ENCODE results near the gene SGCD. TPM values are rescaled to one million over a fixed set of nuclear protein-coding genes. Genes with fewer than 3 reads are reported as not detected.
A peak's percentile ranks its signal among the peaks of the same experiment; 100 is the strongest.

SGCD gene
- 1 to 10 TPM; 5.1 to 5.7 (median 5.6) TPM for polyA plus RNA-seq (ENCODE audit: insufficient read length in 3 of 3)

- peak in 2 of 3 donors; percentile 9 to 33 for DNase-seq (ENCODE audit: low read depth in 3 of 3, low spot score in 2 of 3)
These were observed at the start of gene SGCD for GRCh38 chr5:156326718-156327259. SGCD (plus strand) TSS chr5:156327164.

GRCh38 chr5:156277290-156277689, 49.7 kb upstream of the SGCD start:
- no peak for DNase-seq (ENCODE audit: low read depth in 3 of 3, low spot score in 2 of 3)

DNA sequence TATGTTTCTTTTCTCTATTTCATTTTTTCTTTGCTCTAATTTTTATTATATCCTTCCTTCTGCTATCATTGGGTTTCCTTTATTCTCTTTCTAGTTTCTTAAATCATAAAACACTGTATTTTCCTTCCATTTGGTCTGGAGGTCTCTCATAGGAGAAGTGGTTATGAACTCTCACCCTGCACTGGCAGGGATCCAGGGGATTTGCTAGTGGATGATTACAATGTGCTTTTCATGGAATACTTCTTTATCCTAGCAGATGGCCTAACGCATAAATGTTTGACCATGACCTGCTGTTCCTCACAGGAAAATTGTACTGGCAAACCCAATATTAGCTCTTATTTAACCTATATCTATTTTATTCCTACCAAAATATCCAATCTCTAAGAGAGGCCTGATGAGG, 31.5 kb upstream of the SGCD start:
- no peak for DNase-seq (ENCODE audit: low read depth in 3 of 3, low spot score in 2 of 3)

- no peak for DNase-seq (ENCODE audit: low read depth in 3 of 3, low spot score in 2 of 3)
These were observed 16.8 kb upstream of the SGCD start for GRCh38 chr5:156310115-156310514.

DNA sequence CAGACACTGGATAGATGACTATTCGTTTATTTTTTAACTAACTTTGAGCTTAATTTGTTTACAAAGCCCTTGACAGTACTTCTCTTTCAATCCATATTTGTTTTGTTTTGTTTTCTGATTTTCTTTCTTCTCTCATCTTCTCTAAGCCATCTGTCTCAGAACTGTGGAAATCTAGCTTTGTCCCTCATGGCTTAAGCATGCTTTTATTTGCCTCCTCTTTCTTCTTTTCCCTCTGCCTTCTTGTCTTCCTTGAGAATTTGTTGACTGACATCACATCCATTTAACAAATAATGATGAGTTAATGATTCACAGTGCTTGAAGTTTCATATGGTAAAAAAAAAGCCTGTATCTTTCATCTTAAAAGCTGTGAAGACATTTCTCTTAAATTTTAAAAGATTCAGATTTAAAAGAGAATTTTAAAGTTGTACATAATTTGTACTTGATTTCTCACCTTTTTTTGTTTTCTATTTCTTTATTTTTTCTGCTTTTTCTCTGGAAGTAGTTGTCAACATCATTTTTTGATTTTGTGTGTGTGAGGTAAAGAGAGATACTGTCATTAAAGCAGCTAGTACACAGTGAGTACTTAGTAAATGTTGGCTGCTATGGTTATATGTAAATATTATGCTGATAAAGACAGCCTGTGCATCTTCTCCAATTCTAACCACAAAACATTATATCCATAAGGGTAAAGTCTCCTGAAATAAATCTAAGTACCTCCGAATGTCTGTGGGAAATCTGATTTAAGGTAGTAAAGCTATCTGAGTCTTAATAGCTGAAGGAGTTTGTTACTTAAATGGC, 13.9 kb upstream of the SGCD start:
- no peak for DNase-seq (ENCODE audit: low read depth in 3 of 3, low spot score in 2 of 3)

DNA sequence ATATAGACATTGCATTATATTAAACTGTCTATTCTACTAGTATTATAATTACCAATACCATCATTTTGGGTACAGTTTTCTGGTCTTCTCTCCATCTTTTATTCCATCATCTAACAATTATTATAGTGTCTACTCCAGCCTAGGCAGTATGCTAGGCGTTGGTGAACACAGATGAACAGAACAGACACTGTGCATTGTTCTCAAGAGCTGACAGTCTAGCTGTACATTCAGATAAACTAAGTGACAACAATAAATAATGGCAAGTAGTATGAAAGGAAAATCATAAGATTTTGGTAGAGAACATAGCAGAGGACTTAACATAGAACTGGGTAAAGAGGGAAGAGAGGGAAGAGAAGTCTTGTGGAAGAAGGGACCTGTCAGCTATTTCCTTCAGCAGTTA, 12.5 kb upstream of the SGCD start:
- no peak for DNase-seq (ENCODE audit: low read depth in 3 of 3, low spot score in 2 of 3)

DNA sequence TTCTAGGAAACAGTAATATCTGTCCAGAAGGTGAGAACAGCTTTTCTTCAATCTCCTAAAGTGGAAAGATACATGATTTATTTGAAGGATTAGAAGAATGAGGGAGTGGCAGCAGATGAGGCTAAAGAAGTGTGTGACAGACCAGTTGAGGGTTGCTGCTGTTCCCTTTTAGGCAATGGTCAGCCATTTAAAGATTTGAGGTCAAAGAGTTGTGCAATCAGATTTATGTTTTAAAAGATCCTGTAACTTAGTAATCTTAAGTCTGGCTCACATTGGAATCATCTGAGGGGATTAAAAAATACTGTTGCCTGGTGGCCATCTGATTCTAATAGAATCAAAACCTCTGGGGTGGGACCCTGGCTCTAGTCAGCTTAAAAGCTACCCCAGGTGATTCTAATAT, 4.3 kb upstream of the SGCD start:
- no peak for DNase-seq (ENCODE audit: low read depth in 3 of 3, low spot score in 2 of 3)

DNA sequence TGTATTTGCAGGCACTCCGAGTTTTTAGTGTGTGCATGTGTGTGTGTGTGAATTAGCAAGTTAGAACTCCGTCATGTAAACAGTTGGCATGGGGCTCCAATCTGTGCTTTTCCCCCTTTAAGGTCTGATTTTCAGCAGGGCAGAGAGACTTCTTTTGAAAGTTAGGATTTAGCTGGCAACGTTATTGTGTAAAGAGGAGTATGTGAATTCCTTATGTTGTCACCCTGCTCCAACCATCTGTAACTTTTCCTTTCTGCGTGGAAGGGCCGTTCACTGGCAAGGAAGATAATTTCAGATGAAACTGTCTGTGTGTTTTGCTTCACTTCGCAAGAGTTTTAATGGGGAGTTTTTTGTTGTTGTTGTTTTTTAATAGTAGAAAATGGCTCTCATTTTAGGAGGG, 332 bp downstream of the SGCD start:
- DNase-seq (ENCODE audit: low read depth in 3 of 3, low spot score in 2 of 3) = peak in 2 of 3 donors; percentile 9 to 25

DNA sequence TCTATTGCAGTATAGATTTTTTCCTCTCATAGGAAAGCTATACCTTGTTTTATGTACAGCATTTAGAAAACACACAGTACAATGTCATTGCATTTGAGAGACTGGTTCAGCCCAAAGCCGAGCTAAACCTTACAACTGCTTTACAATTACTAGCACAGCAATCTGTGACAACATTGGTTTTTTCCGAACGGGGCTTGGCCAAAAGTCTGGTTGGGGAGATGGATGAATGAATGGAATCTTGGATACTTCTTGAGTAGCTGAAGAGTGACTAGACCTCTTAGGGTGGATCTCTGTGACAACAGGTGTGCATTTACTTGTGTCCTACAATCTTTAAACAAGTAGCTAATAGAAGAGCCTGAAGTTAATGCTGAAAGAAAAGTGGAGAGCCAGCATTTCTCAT, 1.2 kb downstream of the SGCD start:
- no peak for DNase-seq (ENCODE audit: low read depth in 3 of 3, low spot score in 2 of 3)

DNA sequence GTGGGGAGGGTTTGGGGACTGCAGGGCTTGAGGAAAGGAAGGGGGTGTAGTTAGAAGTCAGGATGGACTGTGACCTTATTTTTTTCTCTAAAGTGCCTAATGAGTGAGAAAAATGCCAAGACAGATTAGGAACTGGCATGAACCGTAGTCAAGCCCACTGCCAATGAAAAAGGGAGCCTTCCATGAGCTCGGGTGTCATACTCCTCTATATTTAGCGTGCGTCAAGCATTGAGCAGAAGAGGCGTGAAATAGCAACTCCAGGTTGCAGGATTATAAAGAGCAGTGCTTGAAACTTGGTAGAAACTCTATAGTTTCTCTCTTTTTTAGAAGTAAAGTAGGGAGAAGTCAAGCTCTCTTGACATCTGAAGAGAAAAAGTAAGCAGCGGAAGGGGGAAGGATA, 1.8 kb downstream of the SGCD start:
- DNase-seq (ENCODE audit: low read depth in 3 of 3, low spot score in 2 of 3) = no peak

DNA sequence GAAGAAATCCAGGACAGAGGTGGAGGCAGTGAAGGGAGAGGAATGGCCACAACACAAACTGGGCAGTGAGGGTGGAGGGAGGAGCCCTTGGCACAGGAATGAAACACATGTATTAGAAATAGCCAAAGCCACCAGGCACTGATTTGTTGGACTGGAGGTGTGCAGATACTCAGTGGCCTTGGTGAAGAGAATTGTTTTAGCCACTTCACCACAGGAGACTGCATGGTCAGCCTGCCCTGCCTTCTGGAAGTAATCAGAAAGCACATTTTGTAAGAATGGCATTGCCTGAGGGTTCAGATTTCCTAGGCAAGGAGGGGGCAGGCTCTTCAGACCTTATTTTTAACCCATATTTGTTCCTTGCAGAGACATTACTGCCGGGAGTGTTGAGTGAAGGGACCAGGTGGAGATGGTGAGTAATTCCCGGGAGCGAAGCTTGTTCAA, 2.2 kb downstream of the SGCD start:
- no peak for DNase-seq (ENCODE audit: low read depth in 3 of 3, low spot score in 2 of 3)

- no peak for DNase-seq (ENCODE audit: low read depth in 3 of 3, low spot score in 2 of 3)
These were observed 3.3 kb downstream of the SGCD start for GRCh38 chr5:156330141-156330870.

DNA sequence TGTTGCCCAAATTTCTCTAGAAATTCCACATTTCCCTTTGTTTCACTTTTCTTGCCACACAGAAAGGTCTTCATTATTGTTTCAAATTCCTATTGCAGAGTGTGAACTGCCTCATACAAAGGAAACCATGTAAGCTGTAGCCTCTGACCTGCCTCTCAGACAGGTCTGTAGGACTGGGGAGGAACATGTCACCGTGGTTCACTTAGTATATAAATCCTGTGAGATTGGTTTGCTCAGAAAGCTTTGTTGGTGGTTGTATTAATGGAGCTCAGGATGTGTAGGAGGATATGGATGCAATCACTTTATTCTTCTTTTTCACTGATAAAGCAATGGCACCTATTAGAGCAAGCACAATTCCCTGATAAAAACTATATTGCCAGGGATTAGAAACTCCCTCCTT, 4.2 kb downstream of the SGCD start:
- no peak for DNase-seq (ENCODE audit: low read depth in 3 of 3, low spot score in 2 of 3)

DNA sequence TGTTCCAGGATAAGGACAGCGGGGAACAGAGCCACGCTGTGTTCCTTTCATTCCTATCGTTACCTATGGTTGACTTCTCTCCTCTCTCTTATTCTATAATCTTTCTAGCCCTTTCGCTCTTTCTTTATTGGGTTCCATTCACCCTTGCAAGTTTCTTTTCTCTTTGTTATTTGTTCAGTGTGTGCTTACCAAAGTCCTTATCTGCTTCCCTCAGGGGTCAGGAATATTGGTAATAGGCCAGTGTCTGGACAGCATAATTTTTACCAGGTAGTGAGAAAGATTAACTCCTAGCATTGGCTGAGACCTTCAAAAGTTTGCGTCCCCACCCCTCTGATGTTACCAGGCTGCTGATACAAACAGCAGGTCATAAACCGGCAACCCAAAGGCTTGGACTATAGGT, 4.9 kb downstream of the SGCD start:
- no peak for DNase-seq (ENCODE audit: low read depth in 3 of 3, low spot score in 2 of 3)

- DNase-seq (ENCODE audit: low read depth in 3 of 3, low spot score in 2 of 3) = no peak
These were observed 5.3 kb downstream of the SGCD start for GRCh38 chr5:156332245-156332644.

DNA sequence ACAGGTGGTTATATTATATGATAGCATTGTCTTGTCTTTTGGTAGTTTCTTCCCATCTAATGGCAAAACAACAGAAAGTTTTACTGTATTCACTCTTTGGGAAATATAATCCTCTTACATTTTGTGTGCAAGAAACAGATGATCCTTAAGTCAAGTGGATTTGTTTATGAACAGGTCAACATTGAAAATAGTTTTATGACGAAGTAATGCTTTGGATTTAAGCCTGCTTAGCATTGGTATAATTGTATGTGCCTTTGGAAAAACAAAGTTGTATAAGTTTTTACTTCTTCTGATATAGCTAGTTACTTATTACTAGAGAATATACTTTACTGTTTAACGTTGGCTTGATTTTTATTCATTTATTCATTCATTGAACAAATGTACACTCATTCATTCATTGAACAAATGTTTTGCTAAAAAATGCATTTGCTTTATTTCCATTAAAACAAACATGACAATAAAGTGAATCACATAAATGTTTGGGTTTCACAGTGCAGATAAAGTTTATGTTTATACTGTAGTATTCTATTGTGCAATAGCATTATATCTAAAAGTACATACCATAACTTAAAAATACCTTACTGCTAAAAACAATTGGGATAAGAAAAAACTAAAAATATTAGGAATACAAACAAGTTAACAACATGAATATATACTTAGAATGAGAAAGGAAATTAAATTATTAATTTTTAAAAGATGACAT, 12.3 kb downstream of the SGCD start:
- DNase-seq (ENCODE audit: low read depth in 3 of 3, low spot score in 2 of 3) = no peak

GRCh38 chr5:156340893-156341292, 13.9 kb downstream of the SGCD start:
- DNase-seq (ENCODE audit: low read depth in 3 of 3, low spot score in 2 of 3) = no peak

DNA sequence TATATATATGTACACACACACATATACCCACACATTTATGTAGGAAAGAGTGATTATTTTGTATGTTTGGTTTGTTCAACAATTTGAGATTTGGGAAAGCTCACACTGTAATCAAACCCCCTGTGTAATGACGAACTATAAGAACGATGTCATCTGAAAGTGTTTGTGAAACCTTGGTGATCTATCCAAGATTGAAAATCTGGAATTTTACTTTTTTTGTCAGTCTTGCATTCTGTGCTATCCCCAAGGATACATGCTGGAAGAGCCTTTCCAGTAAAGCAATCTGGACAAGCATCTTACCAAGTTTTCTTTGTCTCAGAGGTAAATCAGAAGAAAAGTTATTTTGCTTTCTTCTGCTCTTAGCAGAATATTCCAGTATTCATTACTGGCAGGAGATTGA, 23.3 kb downstream of the SGCD start:
- DNase-seq (ENCODE audit: low read depth in 3 of 3, low spot score in 2 of 3) = no peak

GRCh38 chr5:156351423-156351822, 24.5 kb downstream of the SGCD start:
- no peak for DNase-seq (ENCODE audit: low read depth in 3 of 3, low spot score in 2 of 3)

DNA sequence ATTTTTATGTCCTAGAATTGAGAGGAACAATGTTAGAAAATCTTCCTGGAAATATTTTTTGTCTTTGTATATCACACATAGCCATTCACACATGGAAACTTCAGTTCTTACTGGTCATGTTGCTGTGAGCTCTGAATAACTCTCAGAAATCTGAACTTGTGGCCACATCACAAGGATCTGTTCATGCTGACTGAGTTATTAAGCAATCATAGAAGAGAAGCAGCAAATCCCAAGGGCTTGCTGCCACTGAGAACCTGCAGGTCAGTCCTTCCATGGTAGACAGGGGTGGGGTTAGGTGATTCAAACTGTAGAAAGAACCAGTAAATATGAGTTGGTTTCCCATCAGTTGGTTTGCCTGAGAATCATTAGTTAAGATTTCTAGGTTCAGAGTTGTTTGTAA, 27.6 kb downstream of the SGCD start:
- DNase-seq (ENCODE audit: low read depth in 3 of 3, low spot score in 2 of 3) = no peak

DNA sequence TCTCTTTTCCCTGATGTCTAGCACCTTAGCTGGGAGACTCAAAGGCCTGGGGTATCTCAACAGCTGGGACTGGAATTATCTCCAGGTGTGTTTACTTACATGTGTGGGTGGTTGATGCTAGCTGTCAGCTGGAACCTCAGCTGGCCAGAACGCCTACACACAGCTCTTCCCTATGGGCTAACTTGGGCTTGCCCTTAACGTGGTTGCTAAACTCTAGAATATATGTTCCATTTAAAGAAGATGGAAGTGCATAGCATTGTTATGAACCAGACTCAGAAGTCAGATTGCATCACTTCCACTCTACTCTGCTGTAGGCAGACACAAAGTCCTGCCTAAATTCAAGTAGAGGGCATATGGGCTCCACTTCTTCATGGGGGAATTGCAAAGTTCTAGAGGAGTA, 29.3 kb downstream of the SGCD start:
- DNase-seq (ENCODE audit: low read depth in 3 of 3, low spot score in 2 of 3) = no peak
